Right lobe of liver (tissue), 4 donors: ENCODE results near the gene KIF12.

ENCODE experiments used
- POLR2A ChIP-seq: fragments of 450-650 bp; IDR thresholded peaks from one replicate; pipeline ENCODE4 v1.6.1; 2017; ENCODE audit warnings: antibody characterized with exemption, mild to moderate bottlenecking
- TF ChIP-seq, protein P1 (sequence below), 4 donors: fragments of 200-600 bp in 3 of 4; fragments of 450-650 bp in 1 of 4; IDR thresholded peaks; one replicate each; pipeline versions ENCODE4 v1.5.1 to v1.8.0; 2016 to 2022; ENCODE audit warnings: antibody characterized with exemption in 4 of 4, mild to moderate bottlenecking in 2 of 4
- donor health status: DM: no; HTN: no; CAD: no.
- donor health status: DM: no; HTN: no; CAD: no.
- donor health status: DM: no; HTN: yes; CAD: no.

DNA sequence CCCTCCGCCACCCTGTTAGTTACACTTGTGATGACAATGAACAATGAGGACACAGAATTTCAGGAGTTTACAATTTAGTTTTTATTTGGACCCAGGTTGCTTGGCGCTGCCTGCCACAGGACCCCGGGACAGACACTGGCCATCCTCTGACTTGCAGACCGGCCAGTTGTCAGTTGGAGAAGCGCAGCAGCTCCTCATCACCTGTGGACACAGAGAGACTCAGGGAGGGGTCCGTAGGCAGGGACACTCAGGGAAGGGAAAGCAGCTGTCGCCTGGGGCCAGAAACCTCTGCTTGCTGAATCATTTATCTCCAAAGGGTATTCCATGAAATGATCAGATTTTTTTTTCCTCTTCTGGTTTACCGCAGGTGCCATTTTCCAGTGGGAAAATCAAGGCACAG, 39.0 kb downstream of the KIF12 start:
- TF ChIP-seq, protein P1, sequence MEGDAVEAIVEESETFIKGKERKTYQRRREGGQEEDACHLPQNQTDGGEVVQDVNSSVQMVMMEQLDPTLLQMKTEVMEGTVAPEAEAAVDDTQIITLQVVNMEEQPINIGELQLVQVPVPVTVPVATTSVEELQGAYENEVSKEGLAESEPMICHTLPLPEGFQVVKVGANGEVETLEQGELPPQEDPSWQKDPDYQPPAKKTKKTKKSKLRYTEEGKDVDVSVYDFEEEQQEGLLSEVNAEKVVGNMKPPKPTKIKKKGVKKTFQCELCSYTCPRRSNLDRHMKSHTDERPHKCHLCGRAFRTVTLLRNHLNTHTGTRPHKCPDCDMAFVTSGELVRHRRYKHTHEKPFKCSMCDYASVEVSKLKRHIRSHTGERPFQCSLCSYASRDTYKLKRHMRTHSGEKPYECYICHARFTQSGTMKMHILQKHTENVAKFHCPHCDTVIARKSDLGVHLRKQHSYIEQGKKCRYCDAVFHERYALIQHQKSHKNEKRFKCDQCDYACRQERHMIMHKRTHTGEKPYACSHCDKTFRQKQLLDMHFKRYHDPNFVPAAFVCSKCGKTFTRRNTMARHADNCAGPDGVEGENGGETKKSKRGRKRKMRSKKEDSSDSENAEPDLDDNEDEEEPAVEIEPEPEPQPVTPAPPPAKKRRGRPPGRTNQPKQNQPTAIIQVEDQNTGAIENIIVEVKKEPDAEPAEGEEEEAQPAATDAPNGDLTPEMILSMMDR (IDR thresholded peaks at IDR 0.05): no peak
- TF ChIP-seq POLR2A: no peak
